OCI-LY3 (cell line): ENCODE measurements around the gene RNF145.
A peak's percentile ranks its signal among the peaks of the same experiment; 100 is the strongest.

Experiments
- H2AFZ ChIP-seq: fragments of 200-600, 300-600 bp; shearing (Covaris generic); 2 replicates; pipeline ENCODE4 v1.6.0; 2014; ENCODE audit warnings: antibody characterized with exemption, low read depth, low read length
- H3K27ac ChIP-seq: fragments of 200-600, 300-600 bp; sonication (generic); 2 replicates; pipeline ENCODE4 v1.5.1; 2014; ENCODE audit warnings: mild to moderate bottlenecking, low read length, moderate library complexity, mixed read lengths
- H3K27me3 ChIP-seq: fragments of 200-600, 300-600 bp; sonication (generic); 2 replicates; pipeline ENCODE4 v1.6.1; 2014; ENCODE audit warnings: low read depth, low read length, mixed read lengths
- H3K36me3 ChIP-seq: fragments of 200-600, 300-600 bp; sonication (generic); replicated peaks from 2 replicates; pipeline ENCODE3; 2014; ENCODE audit warnings: low read depth, low read length, mixed read lengths
- H3K4me1 ChIP-seq: fragments of 300-600, 200-600 bp; sonication (generic); 2 replicates; pipeline ENCODE4 v1.6.1; 2014; ENCODE audit warnings: low read length, mixed read lengths
- H3K4me2 ChIP-seq: fragments of 200-600, 300-600 bp; sonication (generic); 2 replicates; pipeline ENCODE4 v1.6.1; 2014; ENCODE audit warnings: low read length, mixed read lengths
- H3K4me3 ChIP-seq: fragments of 300-600, 200-600 bp; sonication (generic); 2 replicates; pipeline ENCODE4 v1.5.1; 2014; ENCODE audit warnings: antibody characterized with exemption, mild to moderate bottlenecking, low read length, moderate library complexity
- H3K79me2 ChIP-seq: fragments of 300-600, 200-600 bp; shearing (Covaris generic); 2 replicates; pipeline ENCODE4 v1.6.1; 2014; ENCODE audit warnings: mild to moderate bottlenecking, low read length, mixed read lengths
- H3K9ac ChIP-seq: fragments of 300-600, 200-600 bp; shearing (Covaris generic); 2 replicates; pipeline ENCODE4 v1.6.0; 2014; ENCODE audit warnings: mild to moderate bottlenecking, low read length, moderate library complexity
- H3K9me3 ChIP-seq: fragments of 200-600, 300-600 bp; shearing (Covaris generic); 2 replicates; pipeline ENCODE4 v1.6.1; 2014; ENCODE audit warnings: low read length, mixed read lengths; ENCODE audit not compliant: insufficient read depth
- H4K20me1 ChIP-seq: fragments of 200-600, 300-600 bp; sonication (generic); 2 replicates; pipeline ENCODE4 v1.6.1; 2016; ENCODE audit warnings: low read length, mixed read lengths; ENCODE audit not compliant: insufficient read depth
- CTCF ChIP-seq: fragments of 200-600, 300-600 bp; sonication (generic); IDR thresholded peaks from 2 replicates; pipeline ENCODE4 v1.5.1; 2014; ENCODE audit warnings: antibody characterized with exemption, low read length, low read depth
- EZH2phosphoT487 ChIP-seq: fragments of 200-600 bp; shearing (Covaris generic); IDR thresholded peaks from 2 replicates; pipeline ENCODE4 v1.6.1; 2018; ENCODE audit warnings: antibody characterized with exemption, mixed run types, low read depth

The RNF145 gene

GRCh38 chr5:159139802-159140201 is 69.6 kb downstream of the RNF145 start:
- no peak for TF ChIP-seq EZH2phosphoT487
- no peak for TF ChIP-seq CTCF

DNA sequence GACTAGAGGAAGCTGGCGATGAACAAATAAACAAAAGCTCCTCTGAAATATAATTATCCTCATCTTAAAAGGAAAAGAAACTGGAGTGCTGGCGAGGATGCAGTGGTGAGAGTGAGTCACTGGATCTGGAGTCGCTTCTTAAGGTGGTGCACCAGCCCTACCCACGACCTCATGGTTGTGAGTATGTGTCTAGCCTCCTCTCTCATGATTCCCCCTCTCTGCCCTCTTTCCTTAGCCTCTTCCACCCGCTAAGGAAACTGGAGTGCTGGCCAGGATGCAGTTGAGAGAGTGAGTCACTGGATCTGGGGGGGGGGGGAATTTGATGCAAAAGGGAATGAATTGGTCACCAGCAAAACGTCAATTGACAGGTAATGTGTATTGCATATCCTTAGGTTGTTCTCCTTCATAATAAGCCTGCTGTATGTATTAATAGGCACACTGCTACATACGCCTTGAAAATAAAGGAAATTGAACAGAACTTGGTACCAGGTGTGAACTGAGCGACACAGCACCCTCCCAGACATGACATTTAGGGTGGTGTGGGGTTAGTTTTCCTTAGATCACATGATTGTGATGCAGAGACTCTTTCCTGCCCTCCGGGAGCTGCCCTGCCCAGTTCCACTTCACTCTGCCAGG is 73.3 kb downstream of the RNF145 start:
- H3K9ac ChIP-seq, result no peak overlapping the region
- H3K4me3 ChIP-seq, result no peak overlapping the region
- H4K20me1 ChIP-seq, result no peaks in the 10 kb centered on the region
- no peaks in the 10 kb centered on the region for H3K36me3 ChIP-seq
- H3K27ac ChIP-seq, result no peak overlapping the region
- peaks cover 14% of the 10 kb centered on the region for H3K4me1 ChIP-seq
- no peaks in the 10 kb centered on the region; the same call in 1 of the 2 replicates for H3K27me3 ChIP-seq
- H3K9me3 ChIP-seq, result no peaks in the 10 kb centered on the region
- no peak for TF ChIP-seq CTCF
- no peak for TF ChIP-seq EZH2phosphoT487
- H3K4me2 ChIP-seq, result no peak overlapping the region
- no peaks in the 10 kb centered on the region for H3K79me2 ChIP-seq
- no peak overlapping the region for H2AFZ ChIP-seq

More at GRCh38 chr5:159139802-159140201, 69.6 kb downstream of the RNF145 start:
- Histone ChIP-seq H3K27me3 (no peaks in the 10 kb centered on the region), H3K4me3 (no peak overlapping the region), H3K79me2 (no peaks in the 10 kb centered on the region), H2AFZ (no peak overlapping the region), H3K4me1 (no peaks in the 10 kb centered on the region), H3K9me3 (no peaks in the 10 kb centered on the region), H3K4me2 (no peak overlapping the region), H3K27ac (no peak overlapping the region), H3K9ac (no peak overlapping the region), H4K20me1 (no peaks in the 10 kb centered on the region), H3K36me3 (no peaks in the 10 kb centered on the region)

GRCh38 chr5:159133041-159133741 is 76.2 kb downstream of the RNF145 start:
- H3K79me2 ChIP-seq, result no peaks in the 10 kb centered on the region
- no peaks in the 10 kb centered on the region; the same call in 1 of the 2 replicates for H3K27me3 ChIP-seq
- H3K36me3 ChIP-seq, result no peaks in the 10 kb centered on the region
- peaks cover 14% of the 10 kb centered on the region for H3K4me1 ChIP-seq
- H3K27ac ChIP-seq, result no peak overlapping the region
- no peaks in the 10 kb centered on the region for H3K9me3 ChIP-seq
- H3K4me2 ChIP-seq, result peak overlapping the region; percentile 85
- H3K9ac ChIP-seq, result peak overlapping the region; percentile 38
- H4K20me1 ChIP-seq, result no peaks in the 10 kb centered on the region
- H2AFZ ChIP-seq, result peak overlapping the region; percentile 14; the same call in 1 of the 2 replicates
- peak overlapping the region; percentile 69 for H3K4me3 ChIP-seq
- TF ChIP-seq EZH2phosphoT487 (no peak), CTCF (peak; percentile 65)

GRCh38 chr5:159132429-159133040 is 76.8 kb downstream of the RNF145 start:
- Histone ChIP-seq H2AFZ (peak overlapping the region; percentile 14; the same call in 1 of the 2 replicates), H3K27me3 (no peaks in the 10 kb centered on the region; the same call in 1 of the 2 replicates), H3K79me2 (no peaks in the 10 kb centered on the region), H3K9ac (peak overlapping the region; percentile 38), H3K4me2 (peak overlapping the region; percentile 85), H4K20me1 (no peaks in the 10 kb centered on the region), H3K4me1 (peaks cover 14% of the 10 kb centered on the region), H3K9me3 (no peaks in the 10 kb centered on the region), H3K36me3 (no peaks in the 10 kb centered on the region), H3K27ac (no peak overlapping the region), H3K4me3 (peak overlapping the region; percentile 69)
- TF ChIP-seq CTCF, result no peak
- TF ChIP-seq EZH2phosphoT487, result no peak
